Stimulated activated CD4-positive, alpha-beta T cell treated with anti-CD3 and anti-CD28 coated beads, Interleukin-15, amount 100 ng/mL, for 1 hour (primary cell): ENCODE measurements around the gene TRIM69.
A peak's percentile ranks its signal among the peaks of the same experiment; 100 is the strongest.
"Not testable (repeated sequence)": the region's sequence is repeated elsewhere in the genome, so short reads cannot be mapped to it uniquely, and the experiment has no call there.

Experiments used
- DNase-seq, 2 donors: peaks; one replicate each; pipeline ENCODE4 v3.0.0-alpha.2; 2020; ENCODE audit warnings: low read depth in 1 of 2, low spot score in 1 of 2

Gene TRIM69

GRCh38 chr15:44715797-44716334 lies 20.5 kb upstream of the TRIM69 start:
- DNase-seq = no peak

GRCh38 chr15:44716983-44717602 lies 19.2 kb upstream of the TRIM69 start:
- no peak for DNase-seq

GRCh38 chr15:44718180-44718926 lies 18.0 kb upstream of the TRIM69 start:
- DNase-seq = no peak

GRCh38 chr15:44718927-44719292 lies 17.4 kb upstream of the TRIM69 start:
- no peak for DNase-seq

GRCh38 chr15:44719293-44719999 lies 16.9 kb upstream of the TRIM69 start:
- no peak for DNase-seq

GRCh38 chr15:44720000-44720435 lies 16.3 kb upstream of the TRIM69 start:
- DNase-seq = not testable (repeated sequence)

GRCh38 chr15:44720460-44721176 lies 15.7 kb upstream of the TRIM69 start:
- DNase-seq = no peak

- DNase-seq = no peak
Observed at GRCh38 chr15:44722011-44722410, 14.3 kb upstream of the TRIM69 start.

- DNase-seq = no peak
Observed at GRCh38 chr15:44726136-44726535, 10.2 kb upstream of the TRIM69 start.

GRCh38 chr15:44726568-44727484 lies 9.5 kb upstream of the TRIM69 start:
- peak in 1 of 2 donors; percentile 46 for DNase-seq

- no peak for DNase-seq
Observed at GRCh38 chr15:44727485-44728231, 8.7 kb upstream of the TRIM69 start.

- not testable (repeated sequence) for DNase-seq
Observed at GRCh38 chr15:44728232-44728575, 8.1 kb upstream of the TRIM69 start.

- DNase-seq = peak; percentile 82 to 87
Observed at GRCh38 chr15:44728576-44729407, 7.5 kb upstream of the TRIM69 start.

GRCh38 chr15:44729408-44730127 lies 6.8 kb upstream of the TRIM69 start:
- DNase-seq = no peak

- no peak for DNase-seq
Observed at GRCh38 chr15:44734839-44735481, 1.4 kb upstream of the TRIM69 start.

- no peak for DNase-seq
Observed at GRCh38 chr15:44735482-44736180, 697 bp upstream of the TRIM69 start.
